Measurements from ENCODE around the gene NCK2.

- TF ChIP-seq CTCF (IDR thresholded peaks at IDR 0.05): no peak
- no peak for TF ChIP-seq POLR2A (IDR thresholded peaks at IDR 0.05)
Observed at GRCh38 chr2:105864262-105864661, 119.5 kb downstream of the NCK2 start.

Measured in vagina (tissue), 2 donors.